Measurements from ENCODE around the gene IPPK.

DNA sequence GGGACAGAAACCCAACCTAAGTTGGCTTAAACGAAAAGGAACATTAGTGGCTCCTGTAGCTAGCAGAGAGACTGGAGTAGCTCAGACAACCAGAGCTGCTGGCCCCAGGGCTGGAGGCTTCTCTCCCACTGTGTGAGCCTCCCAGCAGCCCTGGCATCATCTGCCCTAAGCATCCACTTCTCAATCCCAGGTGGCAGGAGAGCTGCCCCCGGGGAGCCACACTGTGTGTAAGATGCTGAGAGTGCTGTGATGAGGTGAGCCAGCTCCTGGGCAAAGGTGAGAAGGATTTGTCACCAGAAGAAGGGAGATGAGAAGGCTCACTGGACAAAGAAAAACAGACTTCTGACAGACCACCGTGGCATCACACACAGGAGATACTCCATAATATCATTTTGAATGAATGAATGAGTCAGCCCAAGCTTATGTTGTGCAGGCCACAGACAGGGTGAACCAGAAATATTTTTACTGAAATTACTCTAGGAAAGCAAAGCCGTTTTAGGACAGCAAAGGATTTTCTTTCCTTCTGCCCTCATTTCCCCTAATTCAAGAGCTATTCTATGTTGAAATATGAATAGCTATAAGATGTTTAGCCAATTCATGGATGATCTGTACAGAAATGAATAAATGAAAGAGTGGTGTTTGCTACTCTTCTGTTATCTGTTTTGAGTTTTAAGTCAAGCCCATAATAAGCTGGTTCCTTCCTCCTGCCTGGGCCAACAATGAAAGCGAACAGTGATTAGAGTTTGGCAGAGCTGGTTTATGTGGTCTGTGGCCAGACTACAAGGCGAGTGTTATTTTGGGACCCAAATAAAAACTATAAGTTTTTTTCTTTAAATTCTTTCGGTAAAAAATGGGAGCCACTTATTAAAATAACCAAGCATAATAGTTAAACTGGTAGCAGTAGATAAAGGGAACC lies 76.7 kb downstream of the IPPK start:
- TF ChIP-seq, protein P1, sequence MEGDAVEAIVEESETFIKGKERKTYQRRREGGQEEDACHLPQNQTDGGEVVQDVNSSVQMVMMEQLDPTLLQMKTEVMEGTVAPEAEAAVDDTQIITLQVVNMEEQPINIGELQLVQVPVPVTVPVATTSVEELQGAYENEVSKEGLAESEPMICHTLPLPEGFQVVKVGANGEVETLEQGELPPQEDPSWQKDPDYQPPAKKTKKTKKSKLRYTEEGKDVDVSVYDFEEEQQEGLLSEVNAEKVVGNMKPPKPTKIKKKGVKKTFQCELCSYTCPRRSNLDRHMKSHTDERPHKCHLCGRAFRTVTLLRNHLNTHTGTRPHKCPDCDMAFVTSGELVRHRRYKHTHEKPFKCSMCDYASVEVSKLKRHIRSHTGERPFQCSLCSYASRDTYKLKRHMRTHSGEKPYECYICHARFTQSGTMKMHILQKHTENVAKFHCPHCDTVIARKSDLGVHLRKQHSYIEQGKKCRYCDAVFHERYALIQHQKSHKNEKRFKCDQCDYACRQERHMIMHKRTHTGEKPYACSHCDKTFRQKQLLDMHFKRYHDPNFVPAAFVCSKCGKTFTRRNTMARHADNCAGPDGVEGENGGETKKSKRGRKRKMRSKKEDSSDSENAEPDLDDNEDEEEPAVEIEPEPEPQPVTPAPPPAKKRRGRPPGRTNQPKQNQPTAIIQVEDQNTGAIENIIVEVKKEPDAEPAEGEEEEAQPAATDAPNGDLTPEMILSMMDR (IDR thresholded peaks at IDR 0.05) = no peak
- no peak for TF ChIP-seq POLR2A (IDR thresholded peaks at IDR 0.05)
